ENCODE results near the gene RAB6A. TPM values are rescaled to one million over a fixed set of nuclear protein-coding genes. Genes with fewer than 3 reads are reported as not detected.

Gene RAB6A
- total RNA-seq, 3 donors from 2014 or later (not counting 1 experiment from before 2014, with no cell fraction given): 72.2 to 107 (median 97.7) TPM

- no peaks in the 10 kb centered on the region for H3K9me3 Mint-ChIP-seq
Measured at GRCh38 chr11:73749118-73749517, 11.8 kb downstream of the RAB6A start.

GRCh38 chr11:73748300-73748699 lies 12.6 kb downstream of the RAB6A start:
- no peak overlapping the region for H3K4me3 Mint-ChIP-seq
- Histone ChIP-seq H3K4me1 (ENCODE audit: control insufficient read depth, insufficient read depth, low read length) (peaks cover 13% of the 10 kb centered on the region), H3K9me3 (ENCODE audit: control insufficient read depth, insufficient read depth, low read length) (no peaks in the 10 kb centered on the region), H3K27me3 (ENCODE audit: control insufficient read depth, insufficient read depth, low read length) (no peaks in the 10 kb centered on the region), H3K36me3 (ENCODE audit: control insufficient read depth, insufficient read depth, low read length) (no peaks in the 10 kb centered on the region), H3K4me3 (ENCODE audit: low read length) (no peak overlapping the region), H3K27ac (ENCODE audit: low read length) (no peak overlapping the region)
- no peak for ATAC-seq
- TF ChIP-seq CTCF (IDR thresholded peaks at IDR 0.05): no peak
- no peaks in the 10 kb centered on the region for H3K27me3 Mint-ChIP-seq (ENCODE audit: low read depth in 2 of 2)
- no peak for DNase-seq
- intact Hi-C loops (cut with micrococcal nuclease): no loop called here
- peak overlapping the region in 1 of 2 donors; percentile 41 for H3K27ac Mint-ChIP-seq
- no peaks in the 10 kb centered on the region for H3K36me3 Mint-ChIP-seq
- H3K4me1 Mint-ChIP-seq: peaks cover 49 to 59% of the 10 kb centered on the region in 2 donors
- no peaks in the 10 kb centered on the region for H3K9me3 Mint-ChIP-seq
- WGBS (ENCODE audit: insufficient coverage): 95% methylated on average over 4 of the region's 5 CpGs

More at GRCh38 chr11:73749118-73749517, 11.8 kb downstream of the RAB6A start:
- Mint-ChIP-seq H3K4me3 (no peak overlapping the region), H3K36me3 (no peaks in the 10 kb centered on the region), H3K27ac (peak overlapping the region in 1 of 2 donors; percentile 42), H3K27me3 (ENCODE audit: low read depth in 2 of 2) (no peaks in the 10 kb centered on the region), H3K4me1 (peaks cover 49 to 58% of the 10 kb centered on the region in 2 donors)
- Histone ChIP-seq H3K27me3 (ENCODE audit: control insufficient read depth, insufficient read depth, low read length) (no peaks in the 10 kb centered on the region), H3K9me3 (ENCODE audit: control insufficient read depth, insufficient read depth, low read length) (no peaks in the 10 kb centered on the region), H3K4me3 (ENCODE audit: low read length) (no peak overlapping the region), H3K27ac (ENCODE audit: low read length) (no peak overlapping the region), H3K36me3 (ENCODE audit: control insufficient read depth, insufficient read depth, low read length) (no peaks in the 10 kb centered on the region), H3K4me1 (ENCODE audit: control insufficient read depth, insufficient read depth, low read length) (peaks cover 11% of the 10 kb centered on the region)
- no peak for TF ChIP-seq CTCF (IDR thresholded peaks at IDR 0.05)
- ATAC-seq (no peak), DNase-seq (no peak)
- intact Hi-C loops (cut with micrococcal nuclease): no loop called here
- 96% methylated on average over 6 of the region's 7 CpGs for WGBS (ENCODE audit: insufficient coverage)

GRCh38 chr11:73747762-73748161 lies 13.1 kb downstream of the RAB6A start:
- Mint-ChIP-seq H3K27ac (peak overlapping the region in 1 of 2 donors; percentile 41), H3K9me3 (no peaks in the 10 kb centered on the region), H3K27me3 (ENCODE audit: low read depth in 2 of 2) (no peaks in the 10 kb centered on the region), H3K36me3 (no peaks in the 10 kb centered on the region), H3K4me1 (peaks cover 55 to 64% of the 10 kb centered on the region in 2 donors), H3K4me3 (no peak overlapping the region)
- DNase-seq: no peak
- H3K4me3 ChIP-seq (ENCODE audit: low read length): no peak overlapping the region
- 97% methylated on average over 3 of the region's 3 CpGs for WGBS (ENCODE audit: insufficient coverage)
- TF ChIP-seq CTCF (IDR thresholded peaks at IDR 0.05): no peak
- ATAC-seq: no peak
- no peaks in the 10 kb centered on the region for H3K9me3 ChIP-seq (ENCODE audit: control insufficient read depth, insufficient read depth, low read length)
- no peaks in the 10 kb centered on the region for H3K27me3 ChIP-seq (ENCODE audit: control insufficient read depth, insufficient read depth, low read length)
- H3K36me3 ChIP-seq (ENCODE audit: control insufficient read depth, insufficient read depth, low read length): no peaks in the 10 kb centered on the region
- intact Hi-C loops (cut with micrococcal nuclease): no loop called here
- H3K27ac ChIP-seq (ENCODE audit: low read length): no peak overlapping the region
- H3K4me1 ChIP-seq (ENCODE audit: control insufficient read depth, insufficient read depth, low read length): peaks cover 13% of the 10 kb centered on the region

GRCh38 chr11:73746701-73747100 lies 14.2 kb downstream of the RAB6A start:
- Histone ChIP-seq H3K27me3 (ENCODE audit: control insufficient read depth, insufficient read depth, low read length) (no peaks in the 10 kb centered on the region), H3K27ac (ENCODE audit: low read length) (no peak overlapping the region), H3K36me3 (ENCODE audit: control insufficient read depth, insufficient read depth, low read length) (no peaks in the 10 kb centered on the region), H3K9me3 (ENCODE audit: control insufficient read depth, insufficient read depth, low read length) (no peaks in the 10 kb centered on the region), H3K4me3 (ENCODE audit: low read length) (no peak overlapping the region), H3K4me1 (ENCODE audit: control insufficient read depth, insufficient read depth, low read length) (peaks cover 6% of the 10 kb centered on the region)
- Mint-ChIP-seq H3K36me3 (no peaks in the 10 kb centered on the region), H3K4me3 (no peak overlapping the region), H3K27me3 (ENCODE audit: low read depth in 2 of 2) (no peaks in the 10 kb centered on the region), H3K27ac (no peak overlapping the region), H3K4me1 (peaks cover 49 to 58% of the 10 kb centered on the region in 2 donors), H3K9me3 (no peaks in the 10 kb centered on the region)
- no peak for TF ChIP-seq CTCF (IDR thresholded peaks at IDR 0.05)
- DNase-seq (no peak), ATAC-seq (no peak)
- 93% methylated on average over 13 of the region's 13 CpGs for WGBS (ENCODE audit: insufficient coverage)
- intact Hi-C loops (cut with micrococcal nuclease): no loop called here

Data from natural killer cell (primary cell).